Adrenal gland (tissue), 12 donors: Measurements from ENCODE around the gene BCL3. TPM values are rescaled to one million over a fixed set of nuclear protein-coding genes. Genes with fewer than 3 reads are reported as not detected.

Source experiments
- DNase-seq, 7 donors: peaks; one replicate each; pipeline ENCODE4 v3.0.0-alpha.2; 2019 to 2020
- H3K27ac ChIP-seq, 5 donors: fragments of 200-600 bp; sonication (generic) in 4 of 5; 1 replicate in 3 of 5; 2 replicates in 2 of 5; pipeline versions ENCODE4 v1.5.1 to v1.8.0; 2016 to 2020; ENCODE audit warnings: mild to moderate bottlenecking in 1 of 5
- H3K27me3 ChIP-seq: fragments of 200-600 bp; 2 replicates; pipeline ENCODE4 v1.8.0; 2021
- H3K36me3 ChIP-seq, 2 donors: fragments of 200-600 bp; replicated peaks in 1 of 2; 1 replicate in 1 of 2; 2 replicates in 1 of 2; pipeline versions ENCODE4 v1.5.1 to v1.8.0; 2018 to 2022
- H3K4me1 ChIP-seq, 2 donors: fragments of 200-600 bp; replicated peaks in 1 of 2; 1 replicate in 1 of 2; 2 replicates in 1 of 2; pipeline versions ENCODE4 v1.5.1 to v1.8.0; 2018 to 2021
- H3K4me3 ChIP-seq, 4 donors: fragments of 200-600 bp; sonication (generic) in 3 of 4; one replicate each; pipeline ENCODE4 v1.5.1; 2016 to 2018
- H3K9me3 ChIP-seq, 3 donors: fragments of 200-600 bp; sonication (generic) in 1 of 3; replicated peaks in 1 of 3; 1 replicate in 2 of 3; 2 replicates in 1 of 3; pipeline versions ENCODE4 v1.5.1 to v1.8.0; 2016 to 2021
- CTCF ChIP-seq, 6 experiments: fragments of 450-650 bp in 4 of 6; fragments of 200-600 bp in 2 of 6; sonication (generic) in 1 of 6; IDR thresholded peaks; 1 replicate in 5 of 6; 2 replicates in 1 of 6; pipeline versions ENCODE4 v1.5.1 to v1.8.0; 2016 to 2021; ENCODE audit warnings: antibody characterized with exemption in 6 of 6, mild to moderate bottlenecking in 2 of 6, moderate library complexity in 1 of 6
- POLR2A ChIP-seq, 2 donors: fragments of 450-650 bp; IDR thresholded peaks; one replicate each; pipeline ENCODE4 v1.6.1; 2017; ENCODE audit warnings: antibody characterized with exemption in 2 of 2, mild to moderate bottlenecking in 2 of 2, moderate library complexity in 1 of 2
- WGBS, 4 donors: extraction: QIAGEN DNeasy Blood & Tissue Kit in 2 of 4; methylation state at CpG; one replicate each; pipeline versions ENCODE4 v1.1.5 to v1.1.7; 2013 to 2017; 5-methylcytosine and 5-hydroxymethylcytosine counted together
- intact Hi-C, 2 donors: fragments of 100-400 bp; cut with DNase I; formaldehyde crosslinking; loops; one replicate each; pipeline versions ENCODE4 v1.14.1 to v1.15.0; 2022 to 2023
- polyA plus RNA-seq, 3 donors: library from polyadenylated mRNA; stranded (reverse); fragments of 200-250 nt in 2 of 3; fragments of 350-450 nt in 1 of 3; fragmentation: Illumina TruSeq in 1 of 3; extraction: RNeasy Lipid Tissue Mini Kit (QIAGEN cat#74804) in 1 of 3; gene quantifications; one replicate each; pipeline ENCODE4 v1.2.3, GENCODE V29; 2013 to 2014
- total RNA-seq, 9 donors: library from RNA; depleted of rRNA in 4 of 9; stranded (reverse); fragments of >200 nt in 4 of 9; fragments of 120-200 nt in 1 of 9; fragmentation: NEBNext Ultra II Directional in 1 of 9; extraction: Animal tissue kit (Norgen Biotek cat#: 25700) in 1 of 9; gene quantifications; one replicate each; pipeline versions ENCODE4 v1.1.0 to v1.2.4, GENCODE V29; 2013 to 2023
- donor health status: healthy with polysubstance abuse.
- donor health status: Bipolar disorder and iron deficiency.
- donor health status: DM: yes; HTN: yes; CAD: no.
- donor health status: DM: no; HTN: no; CAD: no.
- donor health status: DM: no; HTN: no; CAD: no.
- donor health status: DM: yes; HTN: yes; CAD: no.

The BCL3 gene
- total and polyA plus RNA-seq, 12 donors: 1.00 to 120 (median 46.7) TPM

- intact Hi-C loops: no loop called here
- peak overlapping the region in 4 of 5 donors; percentile 80 to 98 (median 92) for H3K27ac ChIP-seq
- no peaks in the 10 kb centered on the region for H3K36me3 ChIP-seq
- H3K4me1 ChIP-seq: peaks cover 47 to 78% of the 10 kb centered on the region in 2 donors
- DNase-seq: no peak
- no peaks in the 10 kb centered on the region for H3K27me3 ChIP-seq
- H3K9me3 ChIP-seq: no peaks in the 10 kb centered on the region
- TF ChIP-seq POLR2A (IDR thresholded peaks at IDR 0.05) (no peak), CTCF (IDR thresholded peaks at IDR 0.05) (no peak)
- H3K4me3 ChIP-seq: no peak overlapping the region
- WGBS, 4 donors: 39 to 48% (median 44%) methylated on average over 3 of the region's 3 CpGs
Observed at GRCh38 chr19:44740351-44740824, 8.1 kb upstream of the BCL3 start.

GRCh38 chr19:44741258-44741731 is 7.2 kb upstream of the BCL3 start:
- Histone ChIP-seq H3K27me3 (no peaks in the 10 kb centered on the region), H3K4me3 (no peak overlapping the region), H3K36me3 (no peaks in the 10 kb centered on the region), H3K27ac (peak overlapping the region; percentile 70 to 98 (median 90)), H3K4me1 (peaks cover 47 to 78% of the 10 kb centered on the region in 2 donors), H3K9me3 (no peaks in the 10 kb centered on the region)
- peak in 5 of 7 donors; percentile 66 to 83 (median 75) for DNase-seq
- no peak for TF ChIP-seq POLR2A (IDR thresholded peaks at IDR 0.05)
- no peak for TF ChIP-seq CTCF (IDR thresholded peaks at IDR 0.05)
- intact Hi-C loops: no loop called here
- WGBS, 4 donors: 33 to 51% (median 45%) methylated on average over 6 of the region's 6 CpGs

- Histone ChIP-seq H3K4me3 (no peak overlapping the region), H3K27ac (peak overlapping the region; percentile 75 to 98 (median 93)), H3K36me3 (no peaks in the 10 kb centered on the region), H3K9me3 (no peaks in the 10 kb centered on the region), H3K27me3 (no peaks in the 10 kb centered on the region), H3K4me1 (peaks cover 51 to 80% of the 10 kb centered on the region in 2 donors)
- 0 to 4% (median 2%) methylated on average over 5 to 13 of the region's 13 CpGs for WGBS, 4 donors
- DNase-seq: peak; percentile 99 to 100 (median 100)
- intact Hi-C loops: no loop called here
- TF ChIP-seq POLR2A (IDR thresholded peaks at IDR 0.05) (peak in 1 of 2 donors; percentile 69), CTCF (IDR thresholded peaks at IDR 0.05) (no peak)
Observed at GRCh38 chr19:44741841-44742329, 6.6 kb upstream of the BCL3 start.

GRCh38 chr19:44742330-44743061 is 6.0 kb upstream of the BCL3 start:
- TF ChIP-seq POLR2A (IDR thresholded peaks at IDR 0.05): no peak
- TF ChIP-seq CTCF (IDR thresholded peaks at IDR 0.05): peak in 1 of 6 experiments; percentile 8
- H3K36me3 ChIP-seq: no peaks in the 10 kb centered on the region
- peaks cover 50 to 78% of the 10 kb centered on the region in 2 donors for H3K4me1 ChIP-seq

More at GRCh38 chr19:44742330-44743061, 6.0 kb upstream of the BCL3 start:
- intact Hi-C loops: no loop called here
- no peaks in the 10 kb centered on the region for H3K27me3 ChIP-seq
- no peaks in the 10 kb centered on the region for H3K9me3 ChIP-seq
- no peak overlapping the region for H3K4me3 ChIP-seq
- H3K27ac ChIP-seq: peak overlapping the region; percentile 75 to 98 (median 93)
- peak; percentile 39 to 84 (median 71) for DNase-seq
- 36 to 46% (median 40%) methylated on average over 17 to 20 of the region's 20 CpGs for WGBS, 4 donors
